GM23338 (cell line): ENCODE measurements around the gene SPA17. TPM values are rescaled to one million over a fixed set of nuclear protein-coding genes. Genes with fewer than 3 reads are reported as not detected.

Source experiments
- ATAC-seq: fragments of 200-7000 bp; cut with Tn5 transposase; 3 replicates; pipeline ENCODE4 v1.9.1; 2020
- DNase-seq: peaks from one replicate; pipeline ENCODE4 v3.0.0-alpha.2; 2015; ENCODE audit warnings: low spot score
- H2AFZ ChIP-seq: fragments of 200-600 bp; sonication (generic); 2 replicates; pipeline ENCODE4 v1.8.0; 2016; ENCODE audit warnings: antibody characterized with exemption, mild to moderate bottlenecking, moderate library complexity
- H3F3A ChIP-seq: fragments of 200-600 bp; sonication (generic); replicated peaks from 2 replicates; pipeline ENCODE4 v1.8.0; 2017; ENCODE audit warnings: antibody characterized with exemption, mixed run types, low read depth
- H3K27ac ChIP-seq: fragments of 200-600 bp; sonication (generic); 2 replicates; pipeline ENCODE4 v1.6.1; 2016; ENCODE audit warnings: low read depth
- H3K27me3 ChIP-seq: fragments of 200-600 bp; sonication (generic); 2 replicates; pipeline ENCODE4 v1.8.0; 2016; ENCODE audit warnings: mild to moderate bottlenecking, mixed run types, moderate library complexity; ENCODE audit not compliant: insufficient read depth
- H3K36me3 ChIP-seq: fragments of 200-600 bp; sonication (generic); 2 replicates; pipeline ENCODE4 v1.8.0; 2016; ENCODE audit warnings: mild to moderate bottlenecking; ENCODE audit not compliant: insufficient read depth
- H3K4me1 ChIP-seq: fragments of 200-600 bp; sonication (generic); 2 replicates; pipeline ENCODE4 v1.8.0; 2016; ENCODE audit warnings: mild to moderate bottlenecking, moderate library complexity; ENCODE audit not compliant: insufficient read depth
- H3K4me2 ChIP-seq: fragments of 200-600 bp; sonication (generic); 2 replicates; pipeline ENCODE4 v1.7.1; 2017; ENCODE audit warnings: mixed run types
- H3K4me3 ChIP-seq: fragments of 200-600 bp; sonication (generic); 2 replicates; pipeline ENCODE4 v1.6.1; 2016; ENCODE audit warnings: mixed run types
- H3K79me2 ChIP-seq: fragments of 200-600 bp; sonication (generic); replicated peaks from 2 replicates; pipeline ENCODE4 v1.8.0; 2017; ENCODE audit warnings: mild to moderate bottlenecking; ENCODE audit not compliant: insufficient read depth
- H3K9me2 ChIP-seq: fragments of 200-600 bp; sonication (generic); 2 replicates; pipeline ENCODE4 v1.8.0; 2017; ENCODE audit not compliant: insufficient read depth
- H4K20me1 ChIP-seq: fragments of 200-600 bp; sonication (generic); replicated peaks from 2 replicates; pipeline ENCODE4 v1.8.0; 2017; ENCODE audit warnings: mild to moderate bottlenecking; ENCODE audit not compliant: insufficient read depth
- H3K27ac Mint-ChIP-seq: 2 replicates; pipeline ENCODE4 v1.8.0; 2020; ENCODE audit warnings: inconsistent platforms, mild to moderate bottlenecking, moderate library complexity, mixed read lengths
- H3K27me3 Mint-ChIP-seq: 3 replicates; pipeline ENCODE4 v1.8.0; 2022; ENCODE audit warnings: low read depth, mild to moderate bottlenecking, moderate library complexity, mixed read lengths, inconsistent platforms; ENCODE audit not compliant: insufficient read depth, poor library complexity
- H3K36me3 Mint-ChIP-seq: 3 replicates; pipeline ENCODE4 v1.8.0; 2021; ENCODE audit warnings: low read depth, mild to moderate bottlenecking, inconsistent platforms, moderate library complexity, mixed read lengths
- H3K4me1 Mint-ChIP-seq: 3 replicates; pipeline ENCODE4 v1.8.0; 2020; ENCODE audit warnings: mild to moderate bottlenecking, inconsistent platforms, mixed read lengths
- H3K4me3 Mint-ChIP-seq: 3 replicates; pipeline ENCODE4 v1.8.0; 2021; ENCODE audit warnings: moderate library complexity, mild to moderate bottlenecking, inconsistent platforms, mixed read lengths
- H3K9me3 Mint-ChIP-seq: 3 replicates; pipeline ENCODE4 v1.8.0; 2020; ENCODE audit warnings: moderate library complexity, mild to moderate bottlenecking, inconsistent platforms, mixed read lengths
- CREB1 ChIP-seq: fragments of 250-450 bp; sonication (Bioruptor Pico); IDR thresholded peaks from 2 replicates; pipeline ENCODE4 v1.5.0; 2020; ENCODE audit warnings: low read depth, mild to moderate bottlenecking, moderate library complexity
- CTCF ChIP-seq, 2 experiments: fragments of 200-600 bp in 1 of 2; sonication (generic) in 1 of 2; conservative IDR thresholded peaks; 2 replicates each; pipeline versions ENCODE4 v1.5.1 to v1.6.1; 2016 to 2017; ENCODE audit warnings: antibody characterized with exemption in 2 of 2, low read depth in 2 of 2, mild to moderate bottlenecking in 2 of 2, moderate library complexity in 1 of 2
- ETS1 ChIP-seq: IDR thresholded peaks from 2 replicates; pipeline ENCODE4 v1.6.1; 2016; ENCODE audit warnings: antibody characterized with exemption
- EZH2 ChIP-seq: fragments of 200-600 bp; sonication (generic); IDR thresholded peaks from one replicate; pipeline ENCODE4 v1.8.0; 2017; ENCODE audit warnings: antibody characterized with exemption, mild to moderate bottlenecking, low read depth; ENCODE audit not compliant: unreplicated experiment
- EZH2phosphoT487 ChIP-seq: fragments of 200-600 bp; sonication (generic); IDR thresholded peaks from one replicate; pipeline ENCODE4 v1.8.1; 2018; ENCODE audit warnings: antibody characterized with exemption; ENCODE audit not compliant: unreplicated experiment
- JUNB ChIP-seq: IDR thresholded peaks from one replicate; pipeline ENCODE4 v1.6.1; 2016; ENCODE audit warnings: antibody characterized with exemption; ENCODE audit not compliant: unreplicated experiment
- NANOG ChIP-seq: IDR thresholded peaks from 2 replicates; pipeline ENCODE4 v1.6.1; 2016; ENCODE audit warnings: antibody characterized with exemption, borderline replicate concordance
- POLR2AphosphoS5 ChIP-seq: IDR thresholded peaks from 2 replicates; pipeline ENCODE4 v1.6.1; 2016; ENCODE audit warnings: antibody characterized with exemption, low read depth
- REST ChIP-seq: IDR thresholded peaks from one replicate; pipeline ENCODE4 v1.6.1; 2018; ENCODE audit warnings: antibody characterized with exemption; ENCODE audit not compliant: unreplicated experiment
- STAT1 ChIP-seq: IDR thresholded peaks from one replicate; pipeline ENCODE4 v1.6.1; 2016; ENCODE audit warnings: antibody characterized with exemption; ENCODE audit not compliant: unreplicated experiment
- ZNF114 ChIP-seq: fragments of 250-450 bp; sonication (Bioruptor Pico); IDR thresholded peaks from 2 replicates; pipeline ENCODE4 v1.5.0; 2020; ENCODE audit warnings: mild to moderate bottlenecking, moderate library complexity
- ZNF331 ChIP-seq: fragments of 250-450 bp; sonication (Bioruptor Pico); IDR thresholded peaks from 2 replicates; pipeline ENCODE4 v1.5.0; 2020; ENCODE audit warnings: low read depth, mild to moderate bottlenecking, moderate library complexity
- ZNF462 ChIP-seq: fragments of 250-450 bp; sonication (Bioruptor Pico); IDR thresholded peaks from 2 replicates; pipeline ENCODE4 v1.5.0; 2020; ENCODE audit warnings: mild to moderate bottlenecking, moderate library complexity
- polyA plus RNA-seq: library from polyadenylated mRNA; unstranded; fragments of >200 nt; fragmentation: Nextera tagmentation; extraction: Ambion mirVana; gene quantifications from 2 replicates; pipeline ENCODE4 v1.2.1, GENCODE V29; 2016
- total RNA-seq: library from RNA; depleted of rRNA; stranded (reverse); fragments of >200 nt; shearing (Covaris generic); gene quantifications from 2 replicates; pipeline ENCODE4 v1.2.3, GENCODE V29; 2014

Gene SPA17
- total and polyA plus RNA-seq, 2 experiments from 2014 or later: 3.2 to 14.9 TPM

- TF ChIP-seq CREB1 (no peak), POLR2AphosphoS5 (no peak)
Measured at GRCh38 chr11:124681421-124681820, 7.7 kb downstream of the SPA17 start (continued).

- Mint-ChIP-seq H3K27me3 (peaks cover 5% of the 10 kb centered on the region), H3K4me3 (no peak overlapping the region), H3K27ac (no peak overlapping the region), H3K9me3 (peaks cover 34% of the 10 kb centered on the region), H3K4me1 (no peaks in the 10 kb centered on the region), H3K36me3 (peaks cover 12% of the 10 kb centered on the region; the same call in 2 of the 3 replicates)
- no peaks in the 10 kb centered on the region for H3F3A ChIP-seq
- ATAC-seq (no peak), DNase-seq (no peak)
- H3K9me2 ChIP-seq: no peaks in the 10 kb centered on the region
- TF ChIP-seq STAT1 (no peak), EZH2 (no peak), CTCF (conservative IDR thresholded peaks at IDR 0.05; ENCODE audit: low read depth in 2 of 2) (no peak), ZNF462 (CRISPR knock-in tag) (no peak), CREB1 (no peak), NANOG (no peak), ZNF114 (CRISPR knock-in tag) (no peak), POLR2AphosphoS5 (no peak), EZH2phosphoT487 (no peak), ETS1 (no peak), REST (no peak), ZNF331 (CRISPR knock-in tag) (no peak), JUNB (no peak)
- H3K27ac ChIP-seq: no peak overlapping the region
- no peak overlapping the region for H2AFZ ChIP-seq
- H3K27me3 ChIP-seq: no peaks in the 10 kb centered on the region
- H3K79me2 ChIP-seq: no peaks in the 10 kb centered on the region
- no peaks in the 10 kb centered on the region for H3K36me3 ChIP-seq
- no peak overlapping the region for H3K4me2 ChIP-seq
- no peaks in the 10 kb centered on the region for H4K20me1 ChIP-seq
- no peaks in the 10 kb centered on the region for H3K4me1 ChIP-seq
- H3K4me3 ChIP-seq: no peak overlapping the region
Measured at GRCh38 chr11:124682443-124682842, 8.7 kb downstream of the SPA17 start.
